Activated CD4-positive, CD25-positive, alpha-beta regulatory T cell (primary cell): ENCODE results near the gene DPEP1.
"Not testable (repeated sequence)": the region's sequence is repeated elsewhere in the genome, so short reads cannot be mapped to it uniquely, and the experiment has no call there.

Experiments used
- DNase-seq, 4 experiments: peaks; one replicate each; lab custom pipeline; 2025; lab: John Stamatoyannopoulos, UW

DPEP1 gene

GRCh38 chr16:89577055-89577759, 36.2 kb upstream of the DPEP1 start:
- no peak for DNase-seq

- DNase-seq: no peak
These were observed 34.1 kb upstream of the DPEP1 start for GRCh38 chr16:89579351-89579750.

- no peak for DNase-seq
These were observed 32.3 kb upstream of the DPEP1 start for GRCh38 chr16:89581045-89581695.

- no peak for DNase-seq
These were observed 31.4 kb upstream of the DPEP1 start for GRCh38 chr16:89581861-89582563.

- no peak for DNase-seq
These were observed 30.7 kb upstream of the DPEP1 start for GRCh38 chr16:89582614-89583196.

- no peak for DNase-seq
These were observed 30.1 kb upstream of the DPEP1 start for GRCh38 chr16:89583197-89583894.

GRCh38 chr16:89583895-89584644, 29.4 kb upstream of the DPEP1 start:
- no peak for DNase-seq

GRCh38 chr16:89584768-89585549, 28.5 kb upstream of the DPEP1 start:
- no peak for DNase-seq

- no peak for DNase-seq
These were observed 27.2 kb upstream of the DPEP1 start for GRCh38 chr16:89586218-89586617.

GRCh38 chr16:89586853-89587252, 26.6 kb upstream of the DPEP1 start:
- DNase-seq: no peak

- not testable (repeated sequence) for DNase-seq
These were observed 25.8 kb upstream of the DPEP1 start for GRCh38 chr16:89587676-89588075.

GRCh38 chr16:89588413-89589109, 24.9 kb upstream of the DPEP1 start:
- DNase-seq: no peak

GRCh38 chr16:89589241-89589926, 24.1 kb upstream of the DPEP1 start:
- no peak for DNase-seq

GRCh38 chr16:89593841-89594240, 19.6 kb upstream of the DPEP1 start:
- DNase-seq: no peak

GRCh38 chr16:89595330-89596060, 17.9 kb upstream of the DPEP1 start:
- DNase-seq: no peak

- no peak for DNase-seq
These were observed 17.3 kb upstream of the DPEP1 start for GRCh38 chr16:89596061-89596689.

- no peak for DNase-seq
These were observed 16.3 kb upstream of the DPEP1 start for GRCh38 chr16:89596957-89597649.

- no peak for DNase-seq
These were observed 15.2 kb upstream of the DPEP1 start for GRCh38 chr16:89598199-89598598.
